NCI-H146 treated with DMSO at 0.1 percent for 48 hours (cell line): ENCODE data around the gene NFATC2.
"Not testable (repeated sequence)": the region's sequence is repeated elsewhere in the genome, so short reads cannot be mapped to it uniquely, and the experiment has no call there.

Source experiments
- DNase-seq: peaks from one replicate; lab custom pipeline; 2025; ENCODE audit not compliant: unreplicated experiment; lab: John Stamatoyannopoulos, UW

The NFATC2 gene

GRCh38 chr20:51361258-51361657, 181.3 kb downstream of the NFATC2 start:
- no peak for DNase-seq

- no peak for DNase-seq
Measured at GRCh38 chr20:51360451-51361201, 181.9 kb downstream of the NFATC2 start.

GRCh38 chr20:51359947-51360346, 182.6 kb downstream of the NFATC2 start:
- DNase-seq = no peak

- DNase-seq = no peak
Measured at GRCh38 chr20:51359401-51359800, 183.1 kb downstream of the NFATC2 start.

- DNase-seq = no peak
Measured at GRCh38 chr20:51358032-51358724, 184.3 kb downstream of the NFATC2 start.

- DNase-seq = no peak
Measured at GRCh38 chr20:51357543-51357942, 185.0 kb downstream of the NFATC2 start.

GRCh38 chr20:51356871-51357270, 185.6 kb downstream of the NFATC2 start:
- DNase-seq = no peak

GRCh38 chr20:51354769-51355319, 187.7 kb downstream of the NFATC2 start:
- DNase-seq = no peak

- no peak for DNase-seq
Measured at GRCh38 chr20:51354191-51354768, 188.2 kb downstream of the NFATC2 start.

GRCh38 chr20:51353491-51353890, 189.0 kb downstream of the NFATC2 start:
- no peak for DNase-seq

- DNase-seq = no peak
Measured at GRCh38 chr20:51352791-51353190, 189.7 kb downstream of the NFATC2 start.

GRCh38 chr20:51350941-51351631, 191.4 kb downstream of the NFATC2 start:
- DNase-seq = no peak

GRCh38 chr20:51348876-51349275, 193.6 kb downstream of the NFATC2 start:
- no peak for DNase-seq

- no peak for DNase-seq
Measured at GRCh38 chr20:51347831-51348230, 194.7 kb downstream of the NFATC2 start.

- DNase-seq = no peak
Measured at GRCh38 chr20:51346686-51347485, 195.6 kb downstream of the NFATC2 start.

GRCh38 chr20:51345601-51346101, 196.9 kb downstream of the NFATC2 start:
- DNase-seq = no peak

GRCh38 chr20:51343802-51344201, 198.7 kb downstream of the NFATC2 start:
- not testable (repeated sequence) for DNase-seq

GRCh38 chr20:51342510-51343236, 199.8 kb downstream of the NFATC2 start:
- no peak for DNase-seq

GRCh38 chr20:51341581-51341980, 200.9 kb downstream of the NFATC2 start:
- DNase-seq = no peak

- no peak for DNase-seq
Measured at GRCh38 chr20:51340451-51340840, 202.1 kb downstream of the NFATC2 start.
